Left renal cortex interstitium (tissue), 4 donors: ENCODE measurements around the gene COL23A1. TPM values are rescaled to one million over a fixed set of nuclear protein-coding genes. Genes with fewer than 3 reads are reported as not detected.

Source experiments
- DNase-seq, 4 donors: peaks; one replicate each; pipeline ENCODE4 v3.0.0-alpha.2; 2013; ENCODE audit warnings: low read depth in 4 of 4, low spot score in 2 of 4, missing footprints in 1 of 4
- polyA plus RNA-seq, 4 donors: library from polyadenylated mRNA; unstranded; fragments of 120-200 nt; gene quantifications; one replicate each; pipeline ENCODE4 v1.2.1, GENCODE V29; 2013; ENCODE audit not compliant: insufficient read length in 4 of 4

The COL23A1 gene
- polyA plus RNA-seq, 4 donors, result 4.4 to 8.8 (median 8.3) TPM

GRCh38 chr5:178445534-178445933 is 144.7 kb downstream of the COL23A1 start:
- no peak for DNase-seq

GRCh38 chr5:178442405-178443257 is 147.6 kb downstream of the COL23A1 start:
- no peak for DNase-seq

- DNase-seq, result no peak
Measured at GRCh38 chr5:178441486-178442270, 148.5 kb downstream of the COL23A1 start.

GRCh38 chr5:178440181-178440580 is 150.0 kb downstream of the COL23A1 start:
- DNase-seq, result no peak

- DNase-seq, result no peak
Measured at GRCh38 chr5:178439493-178440180, 150.6 kb downstream of the COL23A1 start.

- no peak for DNase-seq
Measured at GRCh38 chr5:178438796-178439195, 151.4 kb downstream of the COL23A1 start.

GRCh38 chr5:178437386-178438075 is 152.7 kb downstream of the COL23A1 start:
- DNase-seq, result no peak

- no peak for DNase-seq
Measured at GRCh38 chr5:178436326-178436940, 153.8 kb downstream of the COL23A1 start.

- DNase-seq, result no peak
Measured at GRCh38 chr5:178435321-178436238, 154.6 kb downstream of the COL23A1 start.

- no peak for DNase-seq
Measured at GRCh38 chr5:178434851-178435250, 155.3 kb downstream of the COL23A1 start.

- no peak for DNase-seq
Measured at GRCh38 chr5:178434016-178434761, 156.0 kb downstream of the COL23A1 start.

GRCh38 chr5:178433273-178433775 is 156.9 kb downstream of the COL23A1 start:
- no peak for DNase-seq

GRCh38 chr5:178432421-178433272 is 157.5 kb downstream of the COL23A1 start:
- DNase-seq, result no peak

- DNase-seq, result no peak
Measured at GRCh38 chr5:178431782-178432165, 158.4 kb downstream of the COL23A1 start.

- no peak for DNase-seq
Measured at GRCh38 chr5:178431063-178431781, 159.0 kb downstream of the COL23A1 start.

- DNase-seq, result no peak
Measured at GRCh38 chr5:178430186-178431062, 159.8 kb downstream of the COL23A1 start.
